Erythroblast (primary cell): ENCODE results near the gene TRIO.

Source experiments
- GATA1 ChIP-seq: IDR thresholded peaks from 2 replicates; pipeline ENCODE4 v1.6.1; 2011; ENCODE audit warnings: low read depth, mild to moderate bottlenecking, control low read depth, low read length, moderate library complexity
- POLR2A ChIP-seq: IDR thresholded peaks from 2 replicates; pipeline ENCODE4 v1.6.1; 2011; ENCODE audit warnings: mild to moderate bottlenecking, low read length

DNA sequence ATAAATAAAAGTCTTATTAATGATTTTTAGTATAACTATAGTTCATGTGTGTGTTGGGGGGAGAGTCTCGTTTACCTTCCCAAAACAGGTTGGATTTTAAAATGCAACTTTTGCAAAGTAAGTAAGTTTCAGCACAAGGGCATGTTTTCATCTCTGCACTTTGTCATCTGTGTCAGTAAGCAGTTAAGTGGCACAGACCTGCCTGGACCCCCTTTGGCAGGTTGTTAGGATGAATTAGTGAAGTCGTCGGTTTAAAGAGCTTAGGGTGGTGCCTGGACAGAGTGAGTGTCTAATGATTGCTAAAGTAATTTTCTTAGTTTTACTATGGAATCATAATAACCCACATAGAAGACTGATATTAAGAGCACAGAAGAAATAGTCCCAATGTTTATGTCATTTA lies 74.9 kb downstream of the TRIO start:
- TF ChIP-seq POLR2A (no peak), GATA1 (no peak)
